Uterus (tissue), 4 donors: ENCODE data around the gene LYRM4. TPM values are rescaled to one million over a fixed set of nuclear protein-coding genes. Genes with fewer than 3 reads are reported as not detected.

ENCODE experiments used
- DNase-seq, 2 donors: peaks; one replicate each; pipeline ENCODE4 v3.0.0-alpha.2; 2019 to 2020
- H3K27ac ChIP-seq, 2 donors: fragments of 200-600 bp; sonication (generic); 1 replicate in 1 of 2; 2 replicates in 1 of 2; pipeline ENCODE4 v1.5.1; 2016 to 2018
- H3K27me3 ChIP-seq, 2 donors: fragments of 200-600 bp; sonication (generic); one replicate each; pipeline ENCODE4 v1.5.1; 2018 to 2019; ENCODE audit warnings: control low read depth in 1 of 2
- H3K36me3 ChIP-seq, 2 donors: fragments of 200-600 bp; sonication (generic); one replicate each; pipeline ENCODE4 v1.5.1; 2019; ENCODE audit warnings: control low read depth in 1 of 2
- H3K4me1 ChIP-seq, 2 donors: fragments of 200-600 bp; sonication (generic); one replicate each; pipeline ENCODE4 v1.5.1; 2018 to 2019; ENCODE audit warnings: control low read depth in 1 of 2
- H3K4me3 ChIP-seq, 2 donors: fragments of 200-600 bp; sonication (generic); 1 replicate in 1 of 2; 2 replicates in 1 of 2; pipeline ENCODE4 v1.5.1; 2018 to 2019; ENCODE audit warnings: mild to moderate bottlenecking in 1 of 2
- H3K9me3 ChIP-seq, 2 donors: fragments of 200-600 bp; sonication (generic); one replicate each; pipeline ENCODE4 v1.5.1; 2019; ENCODE audit warnings: control low read depth in 1 of 2
- POLR2A ChIP-seq, 2 donors: fragments of 450-650 bp; IDR thresholded peaks; one replicate each; pipeline ENCODE4 v1.6.1; 2016; ENCODE audit warnings: antibody characterized with exemption in 2 of 2, mild to moderate bottlenecking in 1 of 2, moderate library complexity in 1 of 2
- intact Hi-C: fragments of 100-400 bp; cut with DNase I; formaldehyde crosslinking; loops from one replicate; pipeline ENCODE4 v1.15.1; 2023; ENCODE audit warnings: low total_unique reads
- total RNA-seq, 4 donors: library from RNA; depleted of rRNA in 3 of 4; stranded (reverse); fragments of >200 nt in 3 of 4; gene quantifications; one replicate each; pipeline versions ENCODE4 v1.1.0 to v1.2.4, GENCODE V29; 2014 to 2023
- TF ChIP-seq, protein P1 (sequence below), 4 experiments: fragments of 200-600 bp in 2 of 4; fragments of 450-650 bp in 2 of 4; sonication (generic) in 2 of 4; IDR thresholded peaks; one replicate each; pipeline ENCODE4 v1.5.1; 2016 to 2019; ENCODE audit warnings: antibody characterized with exemption in 4 of 4, mild to moderate bottlenecking in 2 of 4, moderate library complexity in 1 of 4
- donor health status: DM: yes; HTN: yes; CAD: no.

The LYRM4 gene
- total RNA-seq, 4 donors from 2014 or later, result 3.1 to 33.0 (median 15.7) TPM

DNA sequence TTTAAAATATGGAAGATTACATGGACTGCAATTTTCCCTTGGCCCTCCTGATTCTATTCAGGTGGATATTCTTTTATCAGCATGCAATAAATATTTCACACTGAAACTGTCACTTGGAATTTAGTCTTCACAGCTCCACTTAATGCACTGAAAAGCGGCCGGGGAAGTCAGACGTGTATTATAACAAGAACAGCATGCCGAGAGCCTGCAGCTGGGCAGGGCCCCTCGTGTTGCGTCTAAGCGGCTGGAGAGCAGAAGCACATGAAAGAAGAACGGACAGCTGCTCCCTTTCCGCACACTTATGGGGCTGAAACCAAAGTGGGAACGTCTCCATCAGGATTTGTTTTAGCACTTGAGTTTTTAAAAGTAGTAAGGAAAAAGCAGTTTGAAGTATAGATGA, 57.2 kb downstream of the LYRM4 start:
- peak overlapping the region in 1 of 2 donors; percentile 81 for H3K27ac ChIP-seq
- no peak for DNase-seq
- intact Hi-C loops, result no loop called here
- H3K9me3 ChIP-seq, result no peaks in the 10 kb centered on the region
- peaks cover 14 to 19% of the 10 kb centered on the region in 2 donors for H3K4me1 ChIP-seq
- no peaks in the 10 kb centered on the region for H3K36me3 ChIP-seq
- TF ChIP-seq POLR2A (IDR thresholded peaks at IDR 0.05), result no peak
- TF ChIP-seq, protein P1, sequence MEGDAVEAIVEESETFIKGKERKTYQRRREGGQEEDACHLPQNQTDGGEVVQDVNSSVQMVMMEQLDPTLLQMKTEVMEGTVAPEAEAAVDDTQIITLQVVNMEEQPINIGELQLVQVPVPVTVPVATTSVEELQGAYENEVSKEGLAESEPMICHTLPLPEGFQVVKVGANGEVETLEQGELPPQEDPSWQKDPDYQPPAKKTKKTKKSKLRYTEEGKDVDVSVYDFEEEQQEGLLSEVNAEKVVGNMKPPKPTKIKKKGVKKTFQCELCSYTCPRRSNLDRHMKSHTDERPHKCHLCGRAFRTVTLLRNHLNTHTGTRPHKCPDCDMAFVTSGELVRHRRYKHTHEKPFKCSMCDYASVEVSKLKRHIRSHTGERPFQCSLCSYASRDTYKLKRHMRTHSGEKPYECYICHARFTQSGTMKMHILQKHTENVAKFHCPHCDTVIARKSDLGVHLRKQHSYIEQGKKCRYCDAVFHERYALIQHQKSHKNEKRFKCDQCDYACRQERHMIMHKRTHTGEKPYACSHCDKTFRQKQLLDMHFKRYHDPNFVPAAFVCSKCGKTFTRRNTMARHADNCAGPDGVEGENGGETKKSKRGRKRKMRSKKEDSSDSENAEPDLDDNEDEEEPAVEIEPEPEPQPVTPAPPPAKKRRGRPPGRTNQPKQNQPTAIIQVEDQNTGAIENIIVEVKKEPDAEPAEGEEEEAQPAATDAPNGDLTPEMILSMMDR (IDR thresholded peaks at IDR 0.05), result no peak
- H3K27me3 ChIP-seq, result no peaks in the 10 kb centered on the region
- no peak overlapping the region for H3K4me3 ChIP-seq

DNA sequence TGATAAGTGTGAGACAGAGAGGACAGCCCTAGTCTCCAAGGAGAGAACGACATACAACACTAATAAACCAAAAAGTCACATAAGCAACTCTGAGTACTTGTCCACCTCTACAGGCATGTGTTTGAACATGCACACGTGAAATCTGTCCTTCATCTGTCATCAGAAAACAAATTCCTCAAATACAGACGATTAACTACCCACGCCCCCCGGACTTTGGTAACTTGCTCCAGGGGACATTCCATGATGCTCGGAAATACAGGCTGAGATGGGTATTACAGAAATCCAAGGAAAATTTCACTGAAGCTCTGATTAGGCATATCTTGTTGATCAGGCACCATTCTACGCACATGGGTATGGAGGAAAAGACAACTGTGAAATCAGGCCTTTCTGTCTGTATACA, 57.8 kb downstream of the LYRM4 start:
- H3K9me3 ChIP-seq, result no peaks in the 10 kb centered on the region
- H3K27me3 ChIP-seq, result no peaks in the 10 kb centered on the region
- H3K27ac ChIP-seq, result no peak overlapping the region
- H3K36me3 ChIP-seq, result no peaks in the 10 kb centered on the region
- no peak for DNase-seq
- TF ChIP-seq POLR2A (IDR thresholded peaks at IDR 0.05), result no peak
- TF ChIP-seq, protein P1 (IDR thresholded peaks at IDR 0.05), result no peak
- H3K4me3 ChIP-seq, result no peak overlapping the region
- intact Hi-C loops, result no loop called here
- H3K4me1 ChIP-seq, result peaks cover 14 to 19% of the 10 kb centered on the region in 2 donors

DNA sequence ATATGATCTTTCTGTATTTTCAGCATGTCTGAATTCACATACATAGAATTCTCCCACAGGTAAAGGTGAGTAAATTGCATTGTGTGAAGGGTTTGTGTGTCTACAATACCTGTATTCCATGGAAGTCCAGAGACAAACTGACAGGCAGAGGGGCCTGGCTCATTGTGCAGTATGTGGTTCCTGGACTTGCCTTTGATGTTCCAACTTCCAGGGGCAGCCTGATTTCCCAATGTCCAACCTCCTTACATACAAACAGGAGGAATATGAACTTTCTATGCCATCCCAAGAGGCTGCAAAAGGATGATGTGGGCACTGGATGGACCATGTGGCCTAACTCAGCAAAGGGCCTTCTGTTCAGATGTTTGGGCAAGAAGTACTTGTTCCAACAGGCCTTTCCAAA, 58.5 kb downstream of the LYRM4 start:
- intact Hi-C loops, result no loop called here

DNA sequence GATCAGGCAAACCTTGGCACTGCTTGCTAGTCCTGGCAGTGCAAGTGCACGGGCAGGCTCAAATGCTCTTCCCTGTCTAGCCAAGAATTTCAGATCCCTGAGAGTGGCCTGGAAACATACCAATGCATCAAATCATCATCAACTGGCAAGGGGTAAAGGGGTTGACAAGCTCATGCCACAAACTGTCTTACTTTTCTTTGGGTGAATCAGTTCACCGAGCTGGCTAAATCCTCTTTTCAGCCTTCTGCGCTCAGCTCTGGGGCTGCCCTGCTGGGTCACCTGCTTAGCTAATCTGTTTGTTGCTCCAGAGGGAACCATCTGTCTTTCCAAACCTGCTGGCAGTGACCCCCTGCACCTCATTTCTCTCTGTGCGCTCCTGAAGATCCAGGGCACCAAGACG, 59.5 kb downstream of the LYRM4 start:
- H3K4me3 ChIP-seq, result no peak overlapping the region
- H3K27ac ChIP-seq, result no peak overlapping the region
- no peaks in the 10 kb centered on the region for H3K27me3 ChIP-seq
- H3K4me1 ChIP-seq, result peaks cover 14 to 19% of the 10 kb centered on the region in 2 donors
- H3K36me3 ChIP-seq, result no peaks in the 10 kb centered on the region
- no peak for TF ChIP-seq POLR2A (IDR thresholded peaks at IDR 0.05)
- TF ChIP-seq, protein P1 (IDR thresholded peaks at IDR 0.05), result no peak
- no peak for DNase-seq
- H3K9me3 ChIP-seq, result no peaks in the 10 kb centered on the region
- intact Hi-C loops, result no loop called here

More for the DNA sequence above, 58.5 kb downstream of the LYRM4 start:
- Histone ChIP-seq H3K36me3 (no peaks in the 10 kb centered on the region), H3K27ac (no peak overlapping the region), H3K4me1 (peaks cover 14 to 19% of the 10 kb centered on the region in 2 donors), H3K9me3 (no peaks in the 10 kb centered on the region), H3K27me3 (no peaks in the 10 kb centered on the region), H3K4me3 (no peak overlapping the region)
- DNase-seq, result no peak
- TF ChIP-seq POLR2A (IDR thresholded peaks at IDR 0.05), result no peak
- TF ChIP-seq, protein P1 (IDR thresholded peaks at IDR 0.05), result no peak

DNA sequence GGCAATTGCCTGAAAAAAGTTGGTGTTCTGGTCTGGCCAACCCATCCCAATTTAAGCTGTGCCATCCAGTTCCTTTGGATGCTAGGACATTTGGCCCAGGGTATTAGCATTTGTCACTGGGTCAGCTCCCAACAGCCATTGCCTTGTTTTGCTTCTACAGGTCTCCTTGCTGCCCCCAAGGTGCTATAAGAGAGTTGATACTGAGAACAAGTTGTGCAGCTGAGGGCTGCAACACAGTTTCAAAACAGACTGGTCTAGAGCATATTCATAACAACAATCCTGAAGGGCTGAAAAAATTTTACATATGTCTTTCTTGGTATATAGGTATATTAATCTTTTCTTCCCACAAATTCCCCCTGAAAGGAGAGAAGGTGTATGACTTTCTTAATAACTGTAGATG, 61.0 kb downstream of the LYRM4 start:
- Histone ChIP-seq H3K4me3 (no peak overlapping the region), H3K27me3 (no peaks in the 10 kb centered on the region), H3K4me1 (peaks cover 6 to 10% of the 10 kb centered on the region in 2 donors), H3K9me3 (no peaks in the 10 kb centered on the region), H3K36me3 (no peaks in the 10 kb centered on the region), H3K27ac (no peak overlapping the region)
- TF ChIP-seq POLR2A (IDR thresholded peaks at IDR 0.05), result no peak
- TF ChIP-seq, protein P1 (IDR thresholded peaks at IDR 0.05), result no peak
- intact Hi-C loops, result no loop called here
- no peak for DNase-seq
